HG02840 (cell line): ENCODE results near the gene RALGAPA2.

Source experiments
- ATAC-seq: cut with Tn5 transposase; IDR thresholded peaks from one replicate; pipeline ENCODE4 v1.9.1; 2021; ENCODE audit warnings: mild to moderate bottlenecking, moderate library complexity, moderate number of reproducible peaks; ENCODE audit not compliant: unreplicated experiment, low FRiP score

Gene RALGAPA2

DNA sequence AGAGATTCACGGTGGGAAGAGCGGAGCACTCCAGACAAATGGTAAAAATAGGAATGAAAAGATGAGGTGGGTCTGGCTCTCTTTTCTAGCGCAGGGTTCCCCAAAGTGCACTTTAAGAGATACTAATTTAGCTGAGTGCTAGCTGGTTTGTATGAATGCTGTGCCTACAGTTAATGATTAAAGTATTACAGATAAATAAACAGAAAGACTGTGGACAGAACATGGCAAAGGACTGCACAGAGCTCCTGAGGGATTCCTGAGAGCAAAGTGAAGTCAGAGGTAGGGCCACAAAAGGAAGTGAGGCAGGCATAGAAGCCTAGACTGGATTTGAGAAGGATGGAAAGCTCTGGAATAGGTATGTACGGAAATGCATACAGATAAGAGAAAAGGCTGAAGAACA lies 230.0 kb downstream of the RALGAPA2 start:
- ATAC-seq = no peak

DNA sequence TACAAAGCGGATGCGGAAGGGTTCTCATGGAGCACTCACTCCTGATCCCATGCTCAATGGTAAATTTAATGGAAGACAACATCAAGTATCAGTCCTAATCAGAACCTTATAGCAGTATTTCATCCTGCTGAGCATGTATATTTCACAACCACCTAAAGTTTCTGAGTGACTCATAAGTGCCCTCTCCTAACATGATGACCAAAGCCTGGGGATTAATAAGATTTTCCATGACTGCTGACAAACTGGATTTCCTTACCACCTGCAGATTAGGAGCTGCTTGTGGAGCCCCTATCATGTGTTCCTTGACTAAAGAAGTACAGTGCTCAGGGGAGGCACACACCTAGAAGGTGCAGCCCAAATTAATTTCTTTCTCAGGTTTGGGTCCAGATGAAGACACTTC lies 231.8 kb downstream of the RALGAPA2 start:
- ATAC-seq = no peak

DNA sequence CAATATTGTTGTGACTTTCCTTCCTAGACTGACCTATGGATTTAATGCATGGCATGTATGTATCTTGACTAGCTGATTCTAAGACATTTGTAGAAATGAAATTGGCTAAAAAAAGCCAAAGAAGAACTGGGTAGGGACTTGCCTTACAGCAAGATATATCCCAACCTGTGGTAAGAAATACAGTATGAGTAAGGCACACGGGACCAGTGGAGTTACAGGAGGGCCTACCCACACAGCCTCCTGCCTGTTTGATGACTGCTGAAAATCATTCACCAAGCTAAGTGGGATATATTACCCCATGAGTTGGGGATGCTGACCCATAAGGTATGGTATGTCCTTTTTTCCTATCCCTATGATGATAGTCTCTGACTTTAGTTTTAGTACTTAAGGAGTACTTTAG lies 232.3 kb downstream of the RALGAPA2 start:
- no peak for ATAC-seq

DNA sequence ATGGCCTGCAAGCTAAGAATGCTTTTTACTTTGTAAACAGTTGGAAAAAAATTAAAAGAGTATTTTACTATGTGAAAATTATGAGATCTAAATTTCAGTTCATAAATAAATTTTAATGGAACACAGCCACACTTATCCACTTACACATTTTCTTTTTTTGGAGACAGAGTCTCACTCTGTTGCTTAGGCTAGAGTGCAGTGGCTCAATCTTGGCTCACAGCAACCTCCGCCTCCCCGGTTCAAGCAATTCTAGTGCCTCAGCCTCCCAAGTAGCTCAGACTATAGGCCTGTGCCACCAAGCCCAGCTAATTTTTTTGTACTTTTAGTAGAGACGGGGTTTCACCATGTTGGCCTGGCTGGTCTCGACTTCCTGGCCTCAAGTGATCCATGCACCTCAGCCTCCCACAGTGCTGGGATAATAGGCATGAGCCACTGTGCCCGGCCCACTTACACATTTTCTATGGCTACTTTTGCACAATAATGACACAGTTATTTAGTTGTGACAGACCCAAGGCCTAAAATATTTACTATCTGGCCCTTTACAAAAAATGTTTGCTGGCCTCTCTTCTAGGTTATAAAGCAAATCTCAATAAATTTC lies 234.9 kb downstream of the RALGAPA2 start:
- no peak for ATAC-seq

DNA sequence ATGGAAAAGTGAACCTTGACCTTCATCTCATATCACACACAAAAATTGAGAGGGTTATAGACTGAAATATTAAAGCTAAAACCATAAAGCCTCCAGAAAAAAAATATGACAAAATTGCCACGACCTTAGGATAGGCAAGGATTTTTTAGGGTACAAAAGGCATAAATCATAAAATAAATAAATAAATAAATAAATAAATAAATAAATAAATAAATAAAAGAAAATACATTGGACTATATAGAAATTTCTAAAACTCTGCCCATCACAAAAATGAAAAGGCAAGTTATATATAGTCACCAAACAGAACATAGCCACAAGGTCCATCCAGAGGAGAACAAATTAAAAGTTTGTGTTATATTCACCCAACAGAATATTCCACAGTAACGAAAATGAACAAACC lies 235.9 kb downstream of the RALGAPA2 start:
- ATAC-seq = no peak

DNA sequence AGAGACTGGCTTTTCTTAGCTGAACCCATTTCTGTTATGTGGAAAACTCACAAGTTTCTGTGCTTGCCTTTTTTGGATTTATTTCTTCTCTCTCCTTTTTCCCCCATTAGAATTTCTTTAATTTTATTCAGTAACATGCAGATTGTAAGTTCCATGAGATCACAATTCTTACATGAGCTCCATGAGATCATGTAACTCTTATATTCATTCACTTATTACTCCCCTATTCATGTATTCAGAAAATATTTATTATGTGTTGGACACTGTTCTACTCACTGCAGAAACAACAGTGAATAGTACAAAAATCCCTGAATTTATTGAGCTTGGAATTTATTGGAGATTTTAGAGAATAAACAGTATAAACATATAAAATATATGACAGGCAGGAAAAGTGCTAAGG lies 238.8 kb downstream of the RALGAPA2 start:
- no peak for ATAC-seq

DNA sequence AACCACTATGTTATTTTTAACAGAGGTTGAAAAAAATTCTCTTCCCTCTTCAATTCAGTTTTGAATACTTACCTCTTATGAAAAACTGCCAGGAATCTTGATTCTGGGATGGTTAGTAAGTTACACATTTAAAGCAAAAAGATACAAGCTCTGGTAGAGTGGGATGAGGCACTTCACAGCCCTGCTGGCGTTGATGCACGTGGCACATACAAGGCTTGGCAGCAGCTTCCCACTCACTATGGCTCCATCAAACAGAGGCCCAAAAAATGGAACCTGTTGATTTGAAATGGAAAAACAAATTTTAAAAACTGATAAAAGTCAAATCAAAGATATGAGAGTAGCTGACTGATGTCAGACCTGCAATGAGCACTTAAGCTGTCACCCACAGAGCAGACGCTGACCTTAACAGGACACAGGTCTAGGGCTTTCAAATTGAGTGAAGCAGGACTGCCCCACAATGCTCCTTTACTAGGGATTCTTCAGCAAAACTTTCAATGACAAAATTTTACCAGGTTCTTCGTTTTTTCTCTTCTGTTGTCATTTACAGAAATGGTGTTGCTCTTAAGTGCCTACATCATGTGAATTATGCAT lies 239.7 kb downstream of the RALGAPA2 start:
- ATAC-seq = no peak

DNA sequence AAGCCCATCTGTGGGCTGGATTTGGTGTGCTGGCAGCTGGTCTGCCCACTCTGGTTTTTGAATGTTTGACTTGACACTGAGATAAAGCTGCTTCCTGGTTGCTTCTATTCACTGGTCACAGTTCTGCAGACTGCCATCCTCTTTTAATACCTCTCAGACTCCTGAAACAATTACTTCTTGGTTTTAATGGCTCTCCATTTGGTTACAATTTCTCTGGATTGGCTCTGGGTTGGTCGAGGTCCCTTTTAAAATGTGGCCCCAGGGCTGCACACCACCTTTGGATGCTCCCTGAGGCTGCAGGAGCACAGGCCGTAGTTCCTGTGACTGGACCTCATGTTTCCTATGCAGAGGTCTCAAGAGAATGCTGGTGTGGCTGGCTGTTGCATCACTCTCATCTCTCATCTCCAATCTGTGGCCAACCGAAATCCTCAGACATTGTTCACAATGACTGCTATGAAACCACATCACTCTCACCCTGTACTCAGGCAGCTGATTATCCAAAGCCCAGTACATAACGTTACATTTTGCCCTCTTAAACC lies 246.0 kb downstream of the RALGAPA2 start:
- peak; percentile 66 for ATAC-seq

DNA sequence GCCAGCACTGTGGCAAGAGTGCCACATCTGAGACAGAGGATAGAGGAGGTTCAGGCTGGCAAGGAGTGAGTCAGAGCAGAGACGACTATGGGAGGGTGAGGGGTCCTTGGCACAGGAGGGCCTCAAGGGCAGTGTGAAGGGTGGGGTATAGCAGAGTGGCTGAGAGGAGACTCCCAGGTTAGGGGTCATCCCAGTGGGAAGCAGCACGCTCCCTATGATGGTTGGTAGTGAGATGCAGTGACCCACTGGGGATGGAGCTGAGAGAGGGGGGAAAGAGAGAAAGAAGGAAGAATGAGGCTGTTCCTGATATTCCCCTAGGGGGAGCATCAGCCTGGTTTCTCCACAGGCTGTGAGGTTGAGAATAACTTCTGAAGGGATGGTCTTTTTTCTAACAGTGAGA lies 247.2 kb downstream of the RALGAPA2 start:
- ATAC-seq = no peak

DNA sequence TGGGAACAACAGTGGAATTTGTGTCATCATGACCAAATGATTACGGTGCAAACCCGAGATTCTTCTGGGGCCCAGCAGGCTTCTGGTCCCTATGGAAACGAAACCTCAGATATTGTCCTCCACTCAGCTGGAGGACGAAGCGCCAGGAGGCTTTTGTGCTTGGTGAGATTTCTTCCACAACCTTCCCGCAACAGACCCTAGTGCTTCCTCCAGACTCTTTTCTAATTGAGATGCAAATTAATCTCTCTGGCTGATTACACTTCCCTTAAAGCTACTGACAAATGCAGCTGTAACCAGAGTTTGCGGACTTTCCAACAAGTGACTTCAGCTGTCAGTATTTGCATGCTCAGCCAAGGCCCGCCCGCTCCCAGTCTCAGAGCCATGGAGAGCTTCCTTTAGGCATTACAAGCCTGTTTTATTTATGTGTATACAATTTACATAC lies 248.5 kb downstream of the RALGAPA2 start:
- ATAC-seq = peak; percentile 59

DNA sequence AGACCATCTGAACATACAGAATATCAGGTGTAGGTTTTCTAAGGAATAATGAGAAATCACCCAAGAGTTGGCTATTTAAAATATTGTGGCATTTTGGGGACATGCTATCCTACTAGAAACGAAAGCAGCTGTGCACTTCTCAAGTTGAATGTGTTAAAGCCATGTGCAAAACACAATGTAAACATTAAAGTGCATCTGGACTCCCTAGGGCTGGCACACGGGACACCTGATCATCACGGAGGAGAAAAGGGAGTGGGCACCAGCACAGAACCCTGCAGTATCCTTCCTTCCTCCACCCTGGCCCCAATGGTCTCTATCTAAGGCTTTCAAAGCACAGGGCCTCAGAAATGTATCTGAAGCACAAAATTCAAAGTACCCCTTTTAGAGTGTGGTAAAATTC lies 250.3 kb downstream of the RALGAPA2 start:
- no peak for ATAC-seq

DNA sequence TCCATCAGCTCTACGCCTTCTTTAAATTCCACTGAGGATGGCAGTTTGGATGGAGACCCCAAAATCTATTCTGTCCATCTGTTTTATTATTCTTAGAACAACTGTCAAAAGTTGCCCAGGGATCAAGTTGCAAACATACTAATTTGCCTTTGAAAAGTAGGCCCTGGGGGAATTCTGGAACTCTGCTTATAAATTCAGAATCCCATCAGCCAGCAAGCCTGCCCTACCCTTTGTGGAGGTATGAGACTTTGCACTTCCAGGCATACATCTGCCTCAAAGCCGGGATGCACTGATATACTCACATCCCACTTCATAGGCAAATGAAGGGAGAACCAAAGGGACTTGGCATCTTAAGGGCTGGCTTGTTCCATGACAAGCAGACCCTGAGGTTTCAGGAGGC lies 250.9 kb downstream of the RALGAPA2 start:
- no peak for ATAC-seq

DNA sequence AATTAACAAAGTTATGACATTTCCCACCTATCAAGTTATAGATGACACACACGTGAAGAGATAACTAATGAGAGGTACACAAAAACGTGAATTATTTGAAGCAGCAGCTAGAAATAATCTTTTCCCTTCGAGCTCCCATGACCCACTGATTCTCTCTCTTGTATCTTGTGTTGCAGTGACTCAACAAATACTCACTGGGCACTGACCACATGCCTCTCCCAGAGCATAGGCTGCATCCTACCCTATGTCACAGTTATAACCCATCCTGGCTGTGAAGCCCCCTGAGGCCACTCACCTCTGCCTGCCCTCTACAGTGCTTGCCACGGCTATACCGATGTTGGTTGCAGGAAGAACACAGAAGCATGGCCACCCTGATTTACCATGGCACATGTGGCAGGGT lies 252.7 kb downstream of the RALGAPA2 start:
- ATAC-seq = no peak

DNA sequence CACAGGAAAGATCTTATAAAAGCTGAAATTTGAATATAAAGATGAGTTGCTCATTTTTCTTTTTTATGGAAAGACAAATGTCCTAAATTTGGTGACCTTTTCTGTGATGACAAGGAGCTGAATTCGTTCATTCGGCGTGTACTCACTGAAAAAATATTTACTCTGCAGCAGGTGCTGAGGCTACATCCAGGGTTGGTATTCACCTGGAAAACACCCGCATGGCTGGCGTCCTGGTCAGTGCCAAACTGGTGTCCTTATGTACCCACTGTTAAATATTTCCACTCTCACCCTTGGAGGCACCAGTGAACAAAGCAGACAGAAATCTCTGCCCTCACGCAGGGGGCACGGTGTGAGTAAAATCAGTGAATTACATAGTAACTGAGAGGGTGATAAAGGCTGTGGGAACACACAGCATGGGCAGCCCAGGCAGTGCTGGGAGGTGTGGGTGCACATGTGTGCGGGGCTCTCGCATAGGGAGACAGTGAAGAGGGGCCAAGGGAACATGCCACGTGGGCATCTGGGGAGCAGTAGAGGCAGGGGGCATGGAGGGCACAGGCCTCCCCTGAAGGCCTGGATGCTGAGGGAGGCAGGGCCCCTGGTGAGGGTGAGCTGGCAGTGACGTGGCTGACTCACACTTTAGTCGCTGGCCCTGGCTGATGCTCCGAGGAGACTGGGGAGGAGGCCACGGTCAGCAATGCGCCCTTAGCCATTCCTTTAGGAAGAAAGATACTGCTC lies 254.9 kb downstream of the RALGAPA2 start:
- ATAC-seq = no peak

DNA sequence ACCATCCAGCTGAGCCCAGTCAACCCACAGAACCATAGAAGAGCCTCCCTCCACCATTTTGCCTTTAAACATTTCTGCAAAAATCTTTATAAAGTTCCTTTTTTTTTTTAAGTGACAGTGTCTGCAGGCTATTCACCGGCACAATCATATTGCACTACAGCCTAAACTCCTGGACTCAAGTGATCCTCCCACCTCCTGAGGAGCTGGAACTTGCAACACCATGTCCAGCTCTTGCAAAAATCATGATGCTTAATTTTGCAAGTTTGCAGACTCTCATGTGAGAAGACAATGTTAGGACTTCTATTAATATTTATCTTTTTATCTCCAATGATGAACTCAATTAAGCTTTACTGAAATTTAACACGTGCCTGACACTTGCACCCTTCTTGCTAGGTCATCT lies 255.7 kb downstream of the RALGAPA2 start:
- ATAC-seq = no peak

DNA sequence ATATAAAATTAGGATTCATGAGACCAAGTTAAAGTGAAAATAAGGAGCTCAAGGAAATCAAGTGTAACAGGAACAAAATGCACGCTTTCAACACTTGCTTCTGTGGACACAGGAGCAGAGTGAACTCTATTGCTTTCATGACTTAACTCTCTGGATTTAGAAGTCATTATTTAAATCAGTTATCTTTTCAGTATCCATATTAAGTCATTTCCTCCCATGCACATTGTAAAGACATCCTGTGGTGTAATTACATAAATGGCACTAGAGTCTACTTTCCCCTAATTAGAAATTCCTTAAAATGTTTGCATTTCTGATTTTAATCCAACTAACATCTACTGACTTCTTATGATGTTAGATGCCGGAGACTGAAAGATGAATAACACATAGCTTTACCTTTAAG lies 256.5 kb downstream of the RALGAPA2 start:
- no peak for ATAC-seq

DNA sequence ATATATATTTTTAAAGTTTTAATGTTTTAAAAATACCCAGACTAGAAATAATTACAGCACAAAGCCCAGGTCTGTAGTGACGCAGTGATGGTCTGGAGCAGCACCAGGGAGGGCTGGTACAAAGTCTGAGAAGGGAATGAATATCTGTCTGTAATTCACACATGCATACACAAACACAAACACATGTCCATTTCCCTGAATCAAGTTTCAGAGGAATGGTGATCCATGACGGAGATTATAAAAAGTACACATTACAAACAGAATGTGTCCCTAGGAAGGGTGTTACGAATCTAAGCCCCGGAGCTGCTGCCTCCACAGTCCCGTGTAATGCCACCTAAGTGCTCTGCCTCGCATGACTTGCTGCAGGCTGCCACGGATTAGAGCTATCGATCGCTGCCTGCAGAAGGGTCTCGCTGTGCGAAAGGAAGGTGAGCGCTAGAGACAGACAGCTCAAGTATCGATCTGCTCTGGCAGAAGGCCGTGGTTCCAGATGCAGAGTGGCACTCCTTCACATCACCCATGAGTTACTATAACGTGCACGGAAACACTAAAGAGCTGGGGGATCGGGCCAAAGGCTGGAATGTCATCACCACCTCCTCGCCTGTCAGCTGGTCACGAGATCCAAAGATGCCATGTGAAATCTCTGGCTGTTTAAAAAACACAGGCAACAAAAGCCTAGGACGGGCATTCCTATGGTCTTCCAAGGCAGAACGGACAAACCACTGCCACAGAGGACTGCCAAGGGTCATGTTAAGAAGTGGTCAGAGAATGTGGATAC lies 257.4 kb downstream of the RALGAPA2 start:
- no peak for ATAC-seq

DNA sequence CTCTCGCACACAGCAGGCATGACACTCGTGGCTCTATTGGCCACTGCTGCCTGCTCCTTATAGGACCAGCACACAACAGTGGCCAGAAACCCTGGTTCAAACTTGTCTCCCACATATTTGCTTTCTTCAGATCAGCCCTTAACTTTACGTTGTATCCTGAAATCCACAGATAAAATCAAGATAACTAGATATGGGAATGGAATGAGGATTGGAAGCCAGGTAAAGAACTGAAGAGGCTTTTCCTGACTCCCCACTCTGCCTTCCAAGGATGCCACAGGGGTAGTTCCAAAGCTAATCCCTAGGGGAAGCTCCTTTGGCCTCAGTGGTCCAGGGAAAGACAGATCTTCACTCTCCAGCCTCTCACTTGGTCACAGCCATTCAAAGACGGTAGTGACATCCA lies 258.1 kb downstream of the RALGAPA2 start:
- ATAC-seq = no peak

DNA sequence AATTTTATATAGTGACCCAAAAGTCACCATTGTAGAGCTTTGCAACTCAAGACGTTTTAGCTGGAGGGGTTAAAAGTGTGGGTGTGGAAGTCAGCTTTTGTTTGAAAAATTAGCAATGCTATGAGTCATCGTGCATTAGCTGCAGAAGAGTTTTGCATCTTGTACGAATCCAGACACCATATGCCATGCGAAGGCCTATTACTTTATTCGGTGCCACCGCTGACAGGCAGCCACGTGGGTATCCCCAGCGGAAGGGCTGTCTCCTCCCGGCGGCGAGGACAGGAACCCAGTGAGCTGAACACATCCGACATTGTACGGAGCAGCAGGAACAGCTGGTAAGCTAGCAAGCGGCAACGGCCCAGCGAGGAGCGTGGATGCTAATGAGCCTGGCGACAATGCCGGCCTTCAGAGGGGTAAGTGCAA lies 260.2 kb downstream of the RALGAPA2 start:
- ATAC-seq = peak; percentile 80

DNA sequence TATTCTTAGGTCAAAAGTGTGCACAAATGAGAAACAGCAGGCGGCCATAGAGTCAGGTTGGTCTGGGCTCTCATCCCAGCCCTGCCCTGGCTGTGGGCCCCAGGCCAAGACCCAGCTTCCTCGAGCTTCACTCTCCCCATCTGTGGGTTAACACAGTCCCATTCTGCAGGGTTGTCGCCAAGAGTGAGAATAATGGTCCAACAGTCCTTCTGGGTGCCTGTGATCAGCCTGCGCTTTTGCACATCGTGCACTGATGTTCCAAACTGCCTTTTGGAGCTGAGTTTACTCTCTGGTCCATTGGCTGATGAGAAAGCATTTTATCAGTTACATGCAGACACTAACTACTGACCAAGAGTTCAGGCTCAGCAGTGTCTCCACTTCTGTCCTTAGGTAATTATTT lies 261.9 kb downstream of the RALGAPA2 start:
- ATAC-seq = no peak

DNA sequence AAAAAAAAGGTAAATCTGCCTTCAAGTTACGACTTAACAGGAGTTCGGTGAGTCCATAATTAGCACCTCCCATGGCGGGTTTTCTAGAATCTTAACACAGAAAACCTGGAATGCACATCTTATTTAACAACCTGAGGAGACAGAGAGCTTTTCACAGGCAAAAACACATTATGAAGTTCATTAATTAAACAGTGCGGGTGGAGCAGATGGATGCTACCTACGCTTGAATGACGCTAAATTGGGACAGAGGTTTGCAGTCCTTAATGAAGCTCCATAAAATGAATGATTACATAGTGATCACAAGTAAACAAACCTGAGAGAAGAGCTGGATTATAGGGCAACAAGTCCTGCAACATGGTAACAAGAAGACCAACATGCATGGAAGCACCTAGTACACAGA lies 263.6 kb downstream of the RALGAPA2 start:
- no peak for ATAC-seq
